Hepatocyte (in vitro differentiated cells): ENCODE data around the gene HOXD11. TPM values are rescaled to one million over a fixed set of nuclear protein-coding genes. Genes with fewer than 3 reads are reported as not detected.

Experiments
- DNase-seq: peaks from one replicate; pipeline ENCODE4 v3.0.0-alpha.2; 2016; ENCODE audit warnings: low spot score
- H2AFZ ChIP-seq: fragments of 200-600 bp; sonication (generic); 2 replicates; pipeline ENCODE4 v1.6.0; 2016; ENCODE audit warnings: antibody characterized with exemption, mild to moderate bottlenecking
- H3K27ac ChIP-seq: fragments of 200-600 bp; sonication (generic); 2 replicates; pipeline ENCODE4 v1.5.1; 2016; ENCODE audit warnings: mild to moderate bottlenecking
- H3K27me3 ChIP-seq: fragments of 200-600 bp; sonication (generic); 2 replicates; pipeline ENCODE4 v1.6.1; 2016
- H3K36me3 ChIP-seq: fragments of 200-600 bp; sonication (generic); replicated peaks from 2 replicates; pipeline ENCODE4 v1.5.1; 2016; ENCODE audit warnings: low read depth; ENCODE audit not compliant: insufficient read depth
- H3K4me1 ChIP-seq: fragments of 200-600 bp; sonication (generic); 2 replicates; pipeline ENCODE4 v1.5.1; 2016; ENCODE audit warnings: mild to moderate bottlenecking, moderate library complexity; ENCODE audit not compliant: insufficient read depth
- H3K4me2 ChIP-seq: fragments of 200-600 bp; sonication (generic); 2 replicates; pipeline ENCODE4 v1.6.0; 2016
- H3K4me3 ChIP-seq: fragments of 200-600 bp; sonication (generic); 2 replicates; pipeline ENCODE4 v1.5.1; 2016; ENCODE audit warnings: mild to moderate bottlenecking
- H3K79me2 ChIP-seq: fragments of 200-600 bp; sonication (generic); 2 replicates; pipeline ENCODE4 v1.6.0; 2017; ENCODE audit warnings: mild to moderate bottlenecking
- H3K9me2 ChIP-seq: fragments of 200-600 bp; sonication (generic); replicated peaks from 2 replicates; pipeline ENCODE4 v1.6.0; 2017; ENCODE audit warnings: mild to moderate bottlenecking; ENCODE audit not compliant: insufficient read depth
- H3K9me3 ChIP-seq: fragments of 200-600 bp; sonication (generic); 2 replicates; pipeline ENCODE4 v1.5.1; 2016; ENCODE audit warnings: low read depth, mild to moderate bottlenecking
- H4K20me1 ChIP-seq: fragments of 200-600 bp; sonication (generic); 2 replicates; pipeline ENCODE4 v1.6.0; 2016; ENCODE audit warnings: mild to moderate bottlenecking; ENCODE audit not compliant: insufficient read depth, poor library complexity, severe bottlenecking
- CTCF ChIP-seq: fragments of 200-600 bp; sonication (generic); IDR thresholded peaks from 2 replicates; pipeline ENCODE4 v1.5.1; 2016; ENCODE audit warnings: antibody characterized with exemption, mild to moderate bottlenecking; ENCODE audit not compliant: poor library complexity
- EZH2 ChIP-seq: fragments of 200-600 bp; sonication (generic); IDR thresholded peaks from 2 replicates; pipeline ENCODE4 v1.6.1; 2016; ENCODE audit warnings: antibody characterized with exemption, mild to moderate bottlenecking, borderline replicate concordance
- EZH2phosphoT487 ChIP-seq: fragments of 200-600 bp; sonication (generic); IDR thresholded peaks from one replicate; pipeline ENCODE4 v1.6.1; 2018; ENCODE audit warnings: antibody characterized with exemption, mild to moderate bottlenecking, low read depth, moderate library complexity; ENCODE audit not compliant: unreplicated experiment, severe bottlenecking
- WGBS: methylation state at CpG from one replicate; pipeline ENCODE4 v1.1.6; 2016; ENCODE audit warnings: low lambda C conversion rate; ENCODE audit errors: missing lambda C conversion rate; 5-methylcytosine and 5-hydroxymethylcytosine counted together
- polyA plus RNA-seq: library from polyadenylated mRNA; unstranded; fragments of >200 nt; fragmentation: Nextera tagmentation; extraction: Ambion mirVana; gene quantifications from 2 replicates; pipeline ENCODE4 v1.2.1, GENCODE V29; 2016
- total RNA-seq: library from RNA; depleted of rRNA; stranded (reverse); fragments of >200 nt; gene quantifications from 2 replicates; pipeline ENCODE4 v1.2.3, GENCODE V29; 2014

The HOXD11 gene
- total and polyA plus RNA-seq, 2 experiments from 2014 or later = 6.3 to 9.9 TPM

GRCh38 chr2:176129813-176130146, 22.7 kb downstream of the HOXD11 start:
- Histone ChIP-seq H3K4me3 (peak overlapping the region; percentile 56), H3K4me2 (peak overlapping the region; percentile 91)
- DNase-seq = no peak

GRCh38 chr2:176130147-176130956, 23.3 kb downstream of the HOXD11 start:
- Histone ChIP-seq H3K36me3 (no peaks in the 10 kb centered on the region), H3K4me3 (peak overlapping the region; percentile 56), H2AFZ (peak overlapping the region; percentile 14), H3K4me2 (peak overlapping the region; percentile 91), H3K9me3 (no peaks in the 10 kb centered on the region), H3K79me2 (no peaks in the 10 kb centered on the region), H4K20me1 (no peaks in the 10 kb centered on the region), H3K4me1 (peaks cover 13% of the 10 kb centered on the region), H3K27me3 (peaks cover 91% of the 10 kb centered on the region), H3K27ac (no peak overlapping the region), H3K9me2 (no peaks in the 10 kb centered on the region)
- WGBS = under 1% methylated on average over 58 of the region's 100 CpGs
- TF ChIP-seq EZH2phosphoT487 (peak; percentile 36), EZH2 (peak; percentile 86), CTCF (no peak)
- peak; percentile 57 for DNase-seq

More at GRCh38 chr2:176129813-176130146, 22.7 kb downstream of the HOXD11 start:
- 5% methylated on average over 8 of the region's 43 CpGs for WGBS
- Histone ChIP-seq H3K27me3 (peaks cover 91% of the 10 kb centered on the region), H3K9me2 (no peaks in the 10 kb centered on the region), H3K79me2 (no peaks in the 10 kb centered on the region), H3K27ac (no peak overlapping the region), H3K36me3 (no peaks in the 10 kb centered on the region), H3K4me1 (peaks cover 13% of the 10 kb centered on the region), H2AFZ (peak overlapping the region; percentile 55), H4K20me1 (no peaks in the 10 kb centered on the region), H3K9me3 (no peaks in the 10 kb centered on the region)
- TF ChIP-seq CTCF (no peak), EZH2 (no peak), EZH2phosphoT487 (no peak)

GRCh38 chr2:176130957-176131847, 24.1 kb downstream of the HOXD11 start:
- Histone ChIP-seq H3K4me3 (no peak overlapping the region), H3K9me2 (no peaks in the 10 kb centered on the region), H3K4me1 (peaks cover 17% of the 10 kb centered on the region), H3K27ac (no peak overlapping the region), H3K27me3 (peaks cover 91% of the 10 kb centered on the region), H3K9me3 (no peaks in the 10 kb centered on the region), H2AFZ (no peak overlapping the region), H4K20me1 (no peaks in the 10 kb centered on the region), H3K4me2 (peak overlapping the region; percentile 91), H3K79me2 (no peaks in the 10 kb centered on the region), H3K36me3 (no peaks in the 10 kb centered on the region)
- WGBS = 26% methylated on average over 15 of the region's 15 CpGs
- TF ChIP-seq EZH2 = peak; percentile 39
- no peak for TF ChIP-seq EZH2phosphoT487
- no peak for TF ChIP-seq CTCF
- no peak for DNase-seq
